Trophoblast cell (in vitro differentiated cells and primary cell): ENCODE results near the gene PRICKLE3.

Experiments
- DNase-seq, 2 donors: peaks; one replicate each; pipeline ENCODE4 v3.0.0-alpha.2; 2016
- H2AFZ ChIP-seq: 2 replicates; pipeline ENCODE4 v1.6.1; 2013; ENCODE audit warnings: low read length, moderate library complexity, mild to moderate bottlenecking; ENCODE audit not compliant: insufficient read depth, poor library complexity
- H2AK5ac ChIP-seq: 2 replicates; pipeline ENCODE4 v1.6.1; 2013; ENCODE audit warnings: mild to moderate bottlenecking, low read length
- H2BK120ac ChIP-seq: 2 replicates; pipeline ENCODE4 v1.6.1; 2013; ENCODE audit warnings: low read length, mild to moderate bottlenecking, moderate library complexity; ENCODE audit not compliant: insufficient read depth, poor library complexity
- H2BK12ac ChIP-seq: 2 replicates; pipeline ENCODE4 v1.6.1; 2013; ENCODE audit warnings: mild to moderate bottlenecking, low read length, moderate library complexity
- H2BK5ac ChIP-seq: 2 replicates; pipeline ENCODE4 v1.6.1; 2013; ENCODE audit warnings: low read length, low read depth, moderate library complexity, mild to moderate bottlenecking; ENCODE audit not compliant: poor library complexity
- H3K14ac ChIP-seq: 2 replicates; pipeline ENCODE4 v1.6.1; 2013; ENCODE audit warnings: mild to moderate bottlenecking, low read length
- H3K18ac ChIP-seq: 2 replicates; pipeline ENCODE4 v1.6.1; 2013; ENCODE audit warnings: mild to moderate bottlenecking, low read length
- H3K23ac ChIP-seq: 2 replicates; pipeline ENCODE4 v1.6.1; 2013; ENCODE audit warnings: low read length
- H3K27ac ChIP-seq: 2 replicates; pipeline ENCODE4 v1.5.1; 2013; ENCODE audit warnings: low read depth, mild to moderate bottlenecking, inconsistent platforms, low read length, moderate library complexity
- H3K27me3 ChIP-seq: 2 replicates; pipeline ENCODE4 v1.6.1; 2013; ENCODE audit warnings: inconsistent platforms, mild to moderate bottlenecking, low read length, moderate library complexity; ENCODE audit not compliant: insufficient read depth
- H3K36me3 ChIP-seq, 2 experiments: 1 replicate in 1 of 2; 2 replicates in 1 of 2; pipeline ENCODE4 v1.6.1; 2013; ENCODE audit warnings: low read length in 2 of 2, mild to moderate bottlenecking in 2 of 2, moderate library complexity in 1 of 2; ENCODE audit not compliant: insufficient read depth in 2 of 2, control insufficient read depth in 1 of 2
- H3K4ac ChIP-seq: 2 replicates; pipeline ENCODE4 v1.6.1; 2013; ENCODE audit warnings: low read depth, mild to moderate bottlenecking, low read length, moderate library complexity
- H3K4me1 ChIP-seq, 2 experiments: 1 replicate in 1 of 2; 2 replicates in 1 of 2; pipeline ENCODE4 v1.6.1; 2013; ENCODE audit warnings: low read length in 2 of 2, mild to moderate bottlenecking in 2 of 2, moderate library complexity in 1 of 2; ENCODE audit not compliant: insufficient read depth in 2 of 2, control insufficient read depth in 1 of 2
- H3K4me2 ChIP-seq: 2 replicates; pipeline ENCODE4 v1.6.1; 2013; ENCODE audit warnings: inconsistent platforms, mild to moderate bottlenecking, low read length, moderate library complexity
- H3K4me3 ChIP-seq: 2 replicates; pipeline ENCODE4 v1.5.1; 2013; ENCODE audit warnings: mild to moderate bottlenecking, low read depth, low read length, inconsistent platforms
- H3K79me1 ChIP-seq: one replicate; pipeline ENCODE4 v1.6.1; 2013; ENCODE audit warnings: low read length
- H3K79me2 ChIP-seq: 2 replicates; pipeline ENCODE4 v1.6.1; 2013; ENCODE audit warnings: low read length, mild to moderate bottlenecking; ENCODE audit not compliant: control insufficient read depth, insufficient read depth, poor library complexity
- H3K9ac ChIP-seq: 2 replicates; pipeline ENCODE4 v1.6.1; 2013; ENCODE audit warnings: mild to moderate bottlenecking, low read length
- H3K9me3 ChIP-seq: 2 replicates; pipeline ENCODE4 v1.6.1; 2013; ENCODE audit warnings: low read depth, mild to moderate bottlenecking, control low read depth, inconsistent platforms, low read length; ENCODE audit not compliant: insufficient read depth
- H4K12ac ChIP-seq: 2 replicates; pipeline ENCODE4 v1.6.1; 2013; ENCODE audit warnings: low read depth, mild to moderate bottlenecking, low read length, moderate library complexity
- H4K8ac ChIP-seq: 2 replicates; pipeline ENCODE4 v1.6.1; 2013; ENCODE audit warnings: low read depth, mild to moderate bottlenecking, low read length, moderate library complexity
- H4K91ac ChIP-seq: one replicate; pipeline ENCODE4 v1.6.1; 2013; ENCODE audit warnings: low read depth, mild to moderate bottlenecking, low read length, moderate library complexity
- whole genome bisulfite sequencing: extraction: QIAGEN DNeasy Blood & Tissue Kit; methylation state at CpG from one replicate; pipeline ENCODE4 v1.1.7; 2013; ENCODE audit warnings: missing lambda C conversion rate; ENCODE audit not compliant: insufficient read length, insufficient coverage; ENCODE audit errors: extremely low coverage; 5-methylcytosine and 5-hydroxymethylcytosine counted together

PRICKLE3 gene

DNA sequence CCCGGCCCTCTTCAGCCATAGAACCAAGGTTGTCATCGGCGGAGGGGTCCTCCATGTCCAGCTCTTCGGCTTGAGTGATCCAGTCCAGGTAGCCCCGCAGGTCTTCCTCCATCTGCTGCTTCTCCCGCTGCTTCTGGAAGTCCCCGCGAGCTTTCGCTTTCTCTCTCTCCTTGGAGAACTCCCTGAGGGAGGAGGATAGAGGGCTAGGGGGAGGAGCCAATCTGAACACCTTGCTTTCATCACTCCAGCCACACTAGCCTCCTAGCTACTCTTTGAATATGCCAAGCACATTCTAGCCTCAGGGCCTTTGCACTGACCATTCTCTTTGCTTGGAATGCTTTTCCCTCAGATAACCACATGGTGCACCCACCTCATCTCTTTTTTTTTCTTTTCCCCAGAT lies 40.8 kb upstream of the PRICKLE3 start:
- H3K36me3 ChIP-seq, result no peaks in the 10 kb centered on the region
- H3K4me1 ChIP-seq, result peaks cover 5 to 6% of the 10 kb centered on the region in 2 experiments
- no peak overlapping the region for H2AFZ ChIP-seq
- no peaks in the 10 kb centered on the region for H3K27me3 ChIP-seq
- no peak overlapping the region for H3K23ac ChIP-seq
- H4K91ac ChIP-seq, result no peak overlapping the region
- no CpG with 5 or more reads among the region's 9 CpGs for WGBS
- no peak overlapping the region for H3K14ac ChIP-seq
- H2BK12ac ChIP-seq, result no peak overlapping the region
- no peak overlapping the region for H2BK5ac ChIP-seq
- H2AK5ac ChIP-seq, result no peak overlapping the region
- H3K27ac ChIP-seq, result no peak overlapping the region
- H3K4me3 ChIP-seq, result no peak overlapping the region
- DNase-seq, result peak in 1 of 2 donors; percentile 30
- no peak overlapping the region for H4K8ac ChIP-seq
- H3K4me2 ChIP-seq, result no peak overlapping the region
- no peak overlapping the region for H3K4ac ChIP-seq
- no peaks in the 10 kb centered on the region for H3K9me3 ChIP-seq
- no peaks in the 10 kb centered on the region for H3K79me1 ChIP-seq
- H3K9ac ChIP-seq, result no peak overlapping the region
- no peak overlapping the region for H3K18ac ChIP-seq
- no peak overlapping the region for H4K12ac ChIP-seq
- H3K79me2 ChIP-seq, result no peaks in the 10 kb centered on the region
- H2BK120ac ChIP-seq, result no peak overlapping the region

DNA sequence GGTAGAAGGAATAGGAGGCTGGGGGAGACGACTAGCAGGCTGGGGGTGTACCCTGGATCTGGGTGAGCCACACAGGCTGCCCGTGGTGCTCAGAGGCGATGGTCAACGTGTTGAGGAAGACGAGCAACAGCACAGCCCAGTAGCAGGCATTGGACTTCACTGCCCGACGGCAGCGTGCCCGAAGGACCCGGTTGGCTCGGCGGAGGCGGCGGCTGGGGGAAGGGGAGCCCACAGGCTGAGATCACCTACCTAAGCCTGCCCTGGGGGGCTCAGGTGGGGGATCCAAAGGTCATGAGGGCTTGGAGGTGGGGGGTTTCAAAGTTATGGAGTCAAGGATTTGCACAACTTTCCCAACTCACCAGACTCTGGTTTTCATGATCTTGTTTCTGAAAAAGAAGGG lies 39.7 kb upstream of the PRICKLE3 start:
- Histone ChIP-seq H3K4me2 (no peak overlapping the region), H2AFZ (no peak overlapping the region), H3K4me3 (no peak overlapping the region), H3K4ac (no peak overlapping the region), H3K27me3 (no peaks in the 10 kb centered on the region), H2AK5ac (no peak overlapping the region), H3K79me2 (no peaks in the 10 kb centered on the region), H3K79me1 (no peaks in the 10 kb centered on the region), H2BK5ac (no peak overlapping the region), H4K91ac (no peak overlapping the region), H3K18ac (no peak overlapping the region), H3K9me3 (no peaks in the 10 kb centered on the region), H3K27ac (no peak overlapping the region), H4K8ac (no peak overlapping the region), H4K12ac (no peak overlapping the region), H2BK12ac (no peak overlapping the region), H3K4me1 (peaks cover 2 to 3% of the 10 kb centered on the region in 2 experiments), H3K36me3 (no peaks in the 10 kb centered on the region), H3K14ac (no peak overlapping the region), H3K23ac (no peak overlapping the region), H3K9ac (no peak overlapping the region), H2BK120ac (no peak overlapping the region)
- no CpG with 5 or more reads among the region's 14 CpGs for WGBS
- DNase-seq, result no peak

DNA sequence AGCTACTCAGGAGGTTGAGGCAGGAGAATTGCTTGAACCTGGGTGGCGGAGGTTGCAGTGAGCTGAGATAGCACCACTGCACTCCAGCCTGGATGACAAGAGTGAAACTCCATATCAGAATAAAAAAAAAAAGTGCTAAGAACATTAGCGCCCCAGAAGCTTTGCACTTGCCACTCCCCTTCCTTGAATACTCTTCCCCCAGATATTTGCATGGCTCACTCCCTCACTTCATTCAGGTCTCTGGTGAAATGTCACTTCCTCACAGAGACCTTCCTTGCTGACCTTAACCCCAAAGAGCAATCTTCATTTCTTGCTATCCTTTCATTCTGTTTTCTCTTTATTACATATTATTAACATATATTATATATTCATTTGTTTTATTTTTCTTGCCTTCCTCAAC lies 35.7 kb upstream of the PRICKLE3 start:
- Histone ChIP-seq H2BK12ac (no peak overlapping the region), H2AK5ac (no peak overlapping the region), H3K23ac (no peak overlapping the region), H4K8ac (no peak overlapping the region), H3K4me3 (no peak overlapping the region), H3K4me1 (no peaks in the 10 kb centered on the region), H4K91ac (no peak overlapping the region), H2BK120ac (no peak overlapping the region), H3K9me3 (no peaks in the 10 kb centered on the region), H3K79me2 (no peaks in the 10 kb centered on the region), H3K4ac (no peak overlapping the region), H4K12ac (no peak overlapping the region), H3K36me3 (no peaks in the 10 kb centered on the region), H3K79me1 (no peaks in the 10 kb centered on the region), H3K27ac (no peak overlapping the region), H2AFZ (no peak overlapping the region), H3K4me2 (no peak overlapping the region), H2BK5ac (no peak overlapping the region), H3K18ac (no peak overlapping the region), H3K9ac (no peak overlapping the region), H3K27me3 (no peaks in the 10 kb centered on the region), H3K14ac (no peak overlapping the region)
- DNase-seq, result no peak
- no CpG with 5 or more reads among the region's 2 CpGs for WGBS

DNA sequence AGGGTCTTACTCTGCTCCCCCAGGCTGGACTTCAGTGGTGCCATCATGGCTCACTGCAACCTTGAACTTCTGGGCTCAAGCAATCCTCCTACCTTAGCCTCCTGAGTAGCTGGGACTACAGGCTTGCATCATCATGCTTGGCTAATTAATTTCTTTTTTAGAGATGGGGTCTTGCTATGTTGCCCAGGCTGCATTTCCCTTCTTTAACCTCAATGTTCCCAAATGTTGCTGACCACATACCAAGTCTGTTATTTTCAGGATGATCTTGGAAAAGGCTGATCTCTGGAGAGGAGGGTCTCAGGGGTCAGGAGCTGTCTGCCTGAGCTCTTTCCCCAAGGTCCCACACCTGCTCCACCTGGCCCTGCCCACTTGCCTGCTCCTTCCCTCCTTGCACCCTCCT lies 33.9 kb upstream of the PRICKLE3 start:
- Histone ChIP-seq H2BK120ac (no peak overlapping the region), H3K9me3 (no peaks in the 10 kb centered on the region), H2BK12ac (no peak overlapping the region), H3K27ac (no peak overlapping the region), H3K4ac (no peak overlapping the region), H2AK5ac (no peak overlapping the region), H3K9ac (no peak overlapping the region), H3K14ac (no peak overlapping the region), H3K79me1 (no peaks in the 10 kb centered on the region), H4K12ac (no peak overlapping the region), H3K27me3 (no peaks in the 10 kb centered on the region), H4K8ac (no peak overlapping the region), H2BK5ac (no peak overlapping the region), H3K4me3 (no peak overlapping the region), H3K36me3 (no peaks in the 10 kb centered on the region), H3K23ac (no peak overlapping the region), H3K18ac (no peak overlapping the region), H4K91ac (no peak overlapping the region), H3K79me2 (no peaks in the 10 kb centered on the region), H3K4me1 (no peaks in the 10 kb centered on the region), H2AFZ (no peak overlapping the region), H3K4me2 (no peak overlapping the region)
- DNase-seq, result no peak
